HG03571 (cell line): ENCODE data around the gene MED9.
"Not testable (repeated sequence)": the region's sequence is repeated elsewhere in the genome, so short reads cannot be mapped to it uniquely, and the experiment has no call there.

Source experiments
- ATAC-seq: cut with Tn5 transposase; IDR thresholded peaks from one replicate; pipeline ENCODE4 v1.9.1; 2021; ENCODE audit not compliant: unreplicated experiment

MED9 gene

GRCh38 chr17:17454700-17455099 lies 22.1 kb upstream of the MED9 start:
- ATAC-seq = not testable (repeated sequence)

GRCh38 chr17:17455173-17455572 lies 21.6 kb upstream of the MED9 start:
- ATAC-seq = no peak

GRCh38 chr17:17456251-17456650 lies 20.5 kb upstream of the MED9 start:
- ATAC-seq = no peak

- ATAC-seq = no peak
These were observed 19.1 kb upstream of the MED9 start for GRCh38 chr17:17457680-17458079.

GRCh38 chr17:17460038-17460437 lies 16.8 kb upstream of the MED9 start:
- ATAC-seq = no peak

- no peak for ATAC-seq
These were observed 14.6 kb upstream of the MED9 start for GRCh38 chr17:17462048-17462824.

- no peak for ATAC-seq
These were observed 13.0 kb upstream of the MED9 start for GRCh38 chr17:17463821-17464220.

- not testable (repeated sequence) for ATAC-seq
These were observed 10.9 kb upstream of the MED9 start for GRCh38 chr17:17465878-17466277.

- ATAC-seq = no peak
These were observed 10.3 kb upstream of the MED9 start for GRCh38 chr17:17466511-17466910.

- no peak for ATAC-seq
These were observed 9.8 kb upstream of the MED9 start for GRCh38 chr17:17467016-17467415.

GRCh38 chr17:17467720-17468119 lies 9.1 kb upstream of the MED9 start:
- no peak for ATAC-seq

- no peak for ATAC-seq
These were observed 8.4 kb upstream of the MED9 start for GRCh38 chr17:17468217-17469010.

GRCh38 chr17:17469358-17469757 lies 7.4 kb upstream of the MED9 start:
- no peak for ATAC-seq

GRCh38 chr17:17469996-17470395 lies 6.8 kb upstream of the MED9 start:
- ATAC-seq = no peak

GRCh38 chr17:17472333-17472920 lies 4.4 kb upstream of the MED9 start:
- no peak for ATAC-seq

GRCh38 chr17:17474341-17474740 lies 2.5 kb upstream of the MED9 start:
- ATAC-seq = no peak

GRCh38 chr17:17479209-17479608 lies 2.4 kb downstream of the MED9 start:
- no peak for ATAC-seq

GRCh38 chr17:17480593-17481148 lies 3.9 kb downstream of the MED9 start:
- no peak for ATAC-seq

GRCh38 chr17:17481860-17482259 lies 5.1 kb downstream of the MED9 start:
- ATAC-seq = no peak

GRCh38 chr17:17484451-17484899 lies 7.7 kb downstream of the MED9 start:
- ATAC-seq = no peak

- ATAC-seq = no peak
These were observed 8.6 kb downstream of the MED9 start for GRCh38 chr17:17485420-17485819.

- not testable (repeated sequence) for ATAC-seq
These were observed 9.6 kb downstream of the MED9 start for GRCh38 chr17:17486416-17486815.
